GM10266 (cell line): Measurements from ENCODE around the gene PACRG.

ENCODE experiments used
- DNase-seq: peaks from one replicate; pipeline ENCODE4 v3.0.0; 2012; ENCODE audit errors: extremely low spot score
- CTCF ChIP-seq: IDR thresholded peaks from 2 replicates; pipeline ENCODE4 v1.5.1; 2012; ENCODE audit warnings: mild to moderate bottlenecking, low read depth; ENCODE audit not compliant: control insufficient read depth, insufficient read depth; ENCODE audit errors: missing control alignments

Gene PACRG

DNA sequence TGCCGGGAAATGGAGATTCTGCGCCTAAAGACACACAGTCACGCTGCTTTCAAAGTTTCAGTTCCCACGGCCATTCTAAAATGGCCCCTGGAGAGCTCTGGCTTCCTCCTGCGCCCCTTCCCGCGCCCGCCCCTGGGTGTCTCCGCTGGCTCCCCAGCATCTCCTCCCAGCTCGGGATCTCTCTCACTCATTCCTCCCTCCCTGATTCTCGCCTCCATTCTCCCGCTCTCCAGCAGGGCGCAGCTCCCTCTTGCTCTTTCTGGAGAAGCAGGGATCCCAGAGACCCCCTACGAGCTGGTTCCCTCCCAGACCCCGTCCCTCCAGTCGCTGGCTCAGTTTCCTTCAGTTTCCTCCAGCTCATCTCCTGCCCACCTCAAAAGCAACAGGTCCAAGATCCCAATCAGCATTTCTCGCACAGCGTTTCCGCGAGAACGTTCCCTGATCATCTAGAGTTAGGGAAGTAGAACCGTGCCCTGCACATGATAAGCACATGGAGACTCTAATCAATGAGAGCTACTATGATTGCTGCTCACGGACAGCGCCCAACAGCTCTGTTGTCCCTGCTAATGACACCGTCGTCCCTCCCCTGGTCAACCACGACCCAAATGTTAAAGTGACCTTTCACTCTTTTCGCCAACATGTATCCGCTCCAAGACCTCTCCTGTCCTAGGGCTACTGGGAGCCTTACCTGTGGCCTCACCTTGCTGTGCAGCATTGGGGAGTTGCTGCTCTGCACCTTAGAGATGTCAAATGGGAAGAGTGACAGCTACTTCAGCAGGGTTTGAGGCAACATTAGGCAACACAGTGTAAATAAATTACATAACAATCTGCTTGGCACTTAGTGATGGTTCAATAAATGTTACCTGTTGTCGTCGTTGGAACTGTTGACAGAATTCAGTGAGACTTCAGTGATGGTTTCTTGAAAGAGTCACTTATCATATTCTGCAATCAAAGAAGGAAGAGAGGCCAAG is 468.2 kb downstream of the PACRG start:
- no peak for TF ChIP-seq CTCF
- no peak for DNase-seq

DNA sequence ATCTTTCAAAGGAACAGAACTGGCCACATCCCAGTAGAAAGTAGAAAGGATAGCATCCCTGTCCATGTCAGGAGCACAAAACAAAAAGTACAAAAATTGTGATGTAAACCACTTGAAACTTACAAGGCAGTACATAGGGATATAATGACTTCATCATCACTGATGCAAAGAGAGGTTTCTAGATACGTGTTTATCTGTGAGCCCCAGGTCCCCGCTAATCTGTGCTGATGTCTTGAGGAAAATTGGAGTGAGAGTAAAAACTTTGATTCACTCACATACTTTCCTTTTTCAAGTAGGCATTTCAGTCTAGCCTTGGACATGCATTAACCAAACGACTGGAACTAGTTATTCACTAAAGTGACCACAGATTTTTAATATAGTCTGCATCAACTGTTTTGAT is 470.1 kb downstream of the PACRG start:
- no peak for TF ChIP-seq CTCF
- no peak for DNase-seq

DNA sequence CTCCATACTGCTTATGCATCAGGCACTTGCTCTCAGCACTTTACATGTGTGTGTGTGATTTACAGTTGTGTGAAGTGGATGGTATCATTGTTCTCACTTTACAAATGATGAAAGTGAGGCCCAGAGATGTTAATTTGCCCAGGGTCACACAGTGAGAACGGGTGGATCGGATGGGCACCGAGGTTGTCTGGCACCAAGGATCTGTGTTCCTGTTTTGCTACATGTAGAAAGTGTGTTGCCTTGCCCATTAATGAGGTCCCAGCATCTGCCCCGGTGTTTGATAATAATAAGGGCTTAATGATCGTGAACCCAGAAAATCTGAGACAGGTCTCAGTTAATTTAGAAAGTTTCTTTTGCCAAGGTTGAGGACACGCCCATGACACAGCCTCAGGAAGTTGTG is 470.6 kb downstream of the PACRG start:
- DNase-seq: no peak
- no peak for TF ChIP-seq CTCF

GRCh38 chr6:163199371-163199770 is 471.6 kb downstream of the PACRG start:
- no peak for DNase-seq
- no peak for TF ChIP-seq CTCF

- no peak for TF ChIP-seq CTCF
- DNase-seq: no peak
Observed at GRCh38 chr6:163200289-163200688, 472.5 kb downstream of the PACRG start.

DNA sequence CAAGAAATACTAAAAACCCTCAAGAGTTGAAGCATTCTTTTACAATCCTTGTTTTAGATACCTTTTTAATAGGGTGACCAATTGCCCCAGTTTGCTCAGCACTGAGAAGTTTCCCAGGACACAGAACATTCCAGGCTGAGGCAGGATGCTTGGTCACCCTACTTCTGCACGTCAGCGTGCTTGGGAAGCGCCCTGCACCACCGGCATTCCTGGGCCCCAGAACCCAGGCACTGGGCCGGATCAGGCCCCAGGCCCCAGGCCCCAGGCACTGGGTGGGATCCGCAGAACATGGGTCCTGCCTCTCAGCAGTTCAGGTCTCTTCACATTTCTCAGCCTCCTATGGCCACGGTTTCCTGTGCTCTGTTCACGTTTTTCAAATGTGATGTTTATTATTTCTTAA is 472.9 kb downstream of the PACRG start:
- no peak for TF ChIP-seq CTCF
- DNase-seq: no peak

DNA sequence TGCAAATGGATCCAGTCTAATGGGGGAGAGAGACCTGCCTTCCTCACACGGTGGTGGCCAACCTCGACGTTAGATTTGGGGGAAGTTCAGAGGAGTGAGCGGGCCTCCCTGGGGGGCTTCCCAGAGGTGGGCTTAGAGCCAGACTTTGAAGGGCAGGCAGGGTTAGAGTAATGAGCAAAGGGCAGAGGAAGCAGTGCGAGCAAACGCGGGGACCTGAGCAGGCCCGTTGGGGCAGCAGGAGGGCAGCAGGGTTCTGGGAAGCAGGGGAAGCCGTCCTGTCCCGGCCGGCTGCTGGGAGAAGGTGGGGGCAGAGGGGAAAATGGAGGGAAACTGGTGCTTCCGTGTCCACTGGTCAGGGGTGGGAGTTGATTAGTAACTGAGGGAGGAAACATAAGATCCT is 474.1 kb downstream of the PACRG start:
- no peak for DNase-seq
- TF ChIP-seq CTCF: no peak
